HG03135 (cell line): Measurements from ENCODE around the gene SLC34A1.
A peak's percentile ranks its signal among the peaks of the same experiment; 100 is the strongest.

Experiments
- ATAC-seq: cut with Tn5 transposase; IDR thresholded peaks from one replicate; pipeline ENCODE4 v1.9.1; 2021; ENCODE audit warnings: mild to moderate bottlenecking, moderate library complexity; ENCODE audit not compliant: unreplicated experiment

Gene SLC34A1

DNA sequence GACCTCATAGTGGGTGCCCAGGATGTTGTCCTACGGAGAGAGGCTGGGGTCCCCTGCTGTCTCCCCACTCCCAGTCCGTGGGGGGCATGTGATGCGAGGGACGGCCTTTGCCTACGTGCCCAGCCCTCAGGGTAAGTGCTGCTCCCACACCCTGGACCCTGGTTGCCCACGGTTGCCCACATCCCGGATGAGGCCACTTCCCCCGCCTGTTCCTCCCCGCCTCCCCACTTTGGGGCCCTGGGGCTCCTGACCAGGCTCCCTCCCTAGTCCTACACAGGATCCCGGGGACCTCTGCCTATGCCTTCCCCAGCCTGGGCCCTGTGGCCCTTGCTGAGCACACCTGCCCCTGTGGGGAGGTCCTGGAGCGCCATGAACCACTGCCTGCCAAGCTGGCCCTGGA lies 1.5 kb downstream of the SLC34A1 start:
- ATAC-seq, result no peak

DNA sequence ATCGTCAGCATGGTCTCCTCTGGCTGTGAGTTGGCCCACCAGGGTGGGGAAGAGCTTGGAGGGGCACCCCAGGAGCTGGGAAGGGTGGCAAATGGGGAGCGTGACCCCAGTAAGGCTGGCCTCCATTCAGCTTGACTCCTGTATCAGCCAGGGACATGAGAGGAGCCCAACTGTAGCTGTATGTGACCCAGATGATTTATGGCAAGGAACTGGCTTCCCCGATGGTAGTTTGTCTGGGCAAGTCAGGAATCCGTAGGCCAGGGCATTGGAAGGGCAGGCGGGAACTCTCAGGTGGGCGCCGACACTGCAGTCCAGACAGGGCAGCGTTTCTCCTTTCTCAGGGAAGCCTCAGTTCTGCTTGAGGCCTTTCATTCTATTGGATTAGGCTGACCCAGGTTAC lies 2.3 kb downstream of the SLC34A1 start:
- ATAC-seq, result no peak

DNA sequence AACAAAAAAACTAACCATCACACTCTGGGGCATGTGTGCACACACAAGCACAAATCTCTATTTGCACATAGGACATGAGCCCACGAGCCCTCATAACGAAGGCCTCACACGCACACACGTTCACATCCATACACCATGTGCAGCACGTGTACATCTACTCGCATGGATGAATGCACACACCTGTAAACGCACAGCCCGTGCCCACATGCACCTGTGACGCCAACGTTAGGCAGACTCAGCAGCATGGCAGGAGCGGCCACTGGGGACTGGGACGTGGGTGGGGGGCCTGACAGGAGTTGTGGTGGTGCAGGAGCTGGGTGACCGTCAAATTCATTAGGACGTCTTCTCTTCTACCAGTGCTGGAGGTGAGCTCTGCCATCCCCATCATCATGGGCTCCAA lies 3.2 kb downstream of the SLC34A1 start:
- no peak for ATAC-seq

DNA sequence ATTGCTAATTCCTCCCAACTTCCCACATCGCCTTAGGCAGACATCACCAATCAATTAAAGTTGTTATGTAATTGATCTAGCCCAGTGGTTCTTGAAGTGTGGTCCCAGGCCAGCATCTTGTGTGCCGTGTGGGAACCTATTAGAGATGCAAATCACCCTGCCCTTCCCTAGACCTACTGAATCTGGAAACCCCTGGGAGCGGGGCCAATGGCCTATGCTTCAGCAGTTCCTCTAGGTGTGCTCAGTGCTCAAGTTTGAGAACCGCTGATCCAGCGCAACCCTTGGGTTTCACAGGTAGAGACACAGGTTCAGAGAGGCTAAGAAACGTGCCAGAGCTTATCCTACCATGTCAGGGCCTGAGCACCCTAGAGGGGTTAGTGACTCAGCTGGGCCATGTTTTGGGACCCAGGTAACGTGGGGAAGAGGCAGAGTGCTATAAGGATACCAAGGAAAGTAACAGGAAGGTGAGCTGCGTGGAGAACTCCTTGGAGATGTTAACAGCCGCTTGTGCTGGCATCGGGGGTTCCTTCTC lies 4.4 kb downstream of the SLC34A1 start:
- ATAC-seq, result no peak

DNA sequence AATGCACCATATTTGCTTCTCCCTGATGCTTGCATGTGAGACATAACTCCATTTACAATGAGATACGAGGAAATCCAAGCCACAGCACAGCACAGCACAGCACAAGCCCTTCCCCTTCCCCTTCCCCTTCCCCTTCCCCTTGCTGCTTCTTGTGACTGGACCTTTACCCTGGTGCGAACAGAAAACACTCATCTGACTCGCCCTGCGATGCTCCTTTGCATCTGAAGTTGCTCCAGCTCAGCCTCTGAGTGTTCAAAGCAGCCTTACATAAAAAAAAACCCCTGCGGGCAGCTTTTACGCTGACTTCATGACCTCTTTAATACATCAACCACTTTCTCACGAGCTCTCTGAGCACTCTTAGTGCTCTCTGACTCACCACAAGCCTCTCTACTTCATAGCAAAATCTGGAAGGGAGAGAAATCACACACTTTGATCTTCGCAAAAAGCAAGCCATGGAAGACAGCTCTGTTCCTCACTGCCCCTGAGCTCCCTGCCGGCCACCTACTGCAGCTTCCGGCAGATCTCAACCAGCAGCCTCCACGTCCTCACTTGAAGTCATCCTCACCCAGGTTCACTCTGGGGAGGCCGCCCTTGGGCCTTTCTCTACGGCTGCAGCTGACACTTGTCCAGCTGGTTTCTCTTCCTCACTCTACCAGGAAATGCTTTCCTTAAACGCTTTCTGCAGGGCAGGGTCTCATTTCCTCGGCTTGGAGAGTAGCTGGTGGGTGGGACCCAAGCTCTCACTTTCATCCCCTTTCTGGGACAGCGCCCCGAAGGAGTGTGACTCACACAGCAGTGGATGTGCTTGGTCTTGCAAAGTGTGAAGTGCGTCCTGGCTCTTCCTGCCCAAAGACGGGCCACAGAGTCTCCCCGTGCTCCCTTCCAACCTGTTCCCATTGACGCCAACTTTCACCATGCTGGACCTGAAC lies 5.3 kb downstream of the SLC34A1 start:
- no peak for ATAC-seq

DNA sequence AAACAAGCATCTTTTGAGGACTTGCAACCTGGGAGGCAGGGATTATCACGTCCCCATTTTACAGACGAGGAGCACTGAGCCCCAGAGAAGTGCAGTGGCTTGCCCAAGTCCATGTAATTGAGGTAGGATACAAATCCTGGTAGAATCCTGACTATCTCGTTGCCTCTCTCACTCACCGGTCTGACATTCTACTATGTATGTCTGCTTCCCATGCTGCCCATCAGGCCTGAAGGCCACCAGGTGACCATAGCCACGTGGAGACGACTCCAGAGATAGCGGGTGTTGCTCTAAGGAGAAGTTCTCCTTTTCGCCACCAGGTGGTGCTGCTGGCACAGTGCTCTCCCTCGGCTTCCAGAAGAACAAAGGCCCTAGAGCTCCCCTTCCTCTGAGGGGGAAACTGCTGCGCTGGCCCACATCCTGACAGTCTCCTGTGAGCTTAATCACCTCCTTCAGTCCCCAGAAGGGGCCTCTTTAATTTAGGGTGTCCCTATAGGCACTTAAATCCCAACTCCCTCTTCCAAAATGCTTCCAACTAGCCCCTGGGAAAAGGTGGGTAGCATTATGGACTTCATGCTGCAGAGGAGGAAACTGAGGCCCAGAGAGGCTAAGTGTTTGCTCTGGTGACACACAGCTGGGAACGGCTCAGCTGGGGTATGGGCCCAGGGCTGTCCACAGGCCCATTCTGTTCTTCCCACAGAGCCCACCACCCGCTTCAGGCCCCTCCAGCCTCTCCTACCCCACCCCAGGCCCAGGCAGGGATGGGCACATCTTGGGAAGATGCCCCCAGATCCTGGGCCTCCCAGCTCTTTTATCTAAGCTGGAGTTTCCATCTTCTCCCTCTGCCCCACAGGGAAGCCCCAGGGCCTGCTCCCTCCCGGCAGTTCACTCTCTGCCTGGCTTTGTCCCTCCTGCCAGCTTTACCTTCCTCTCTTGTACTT lies 6.4 kb downstream of the SLC34A1 start:
- ATAC-seq, result peak; percentile 67

DNA sequence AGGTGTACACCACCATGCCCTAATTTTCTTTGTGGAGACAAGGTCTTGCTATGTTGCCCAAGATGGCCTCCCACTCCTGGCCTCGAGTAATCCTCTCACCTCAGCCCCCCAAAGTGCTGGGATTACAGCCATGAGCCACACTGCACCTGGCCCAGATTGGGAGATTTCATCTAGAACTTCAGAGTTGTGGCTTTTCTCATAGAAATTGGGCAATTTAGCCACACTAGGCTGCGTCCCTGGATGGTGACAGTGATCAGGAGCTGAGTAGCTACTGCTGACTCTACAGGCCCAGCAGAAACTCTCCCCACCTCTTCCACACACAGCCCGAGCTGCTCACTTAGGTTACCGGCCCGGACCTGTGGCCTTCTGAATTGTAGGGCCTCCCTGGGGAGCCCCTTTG lies 8.5 kb downstream of the SLC34A1 start:
- ATAC-seq, result no peak

DNA sequence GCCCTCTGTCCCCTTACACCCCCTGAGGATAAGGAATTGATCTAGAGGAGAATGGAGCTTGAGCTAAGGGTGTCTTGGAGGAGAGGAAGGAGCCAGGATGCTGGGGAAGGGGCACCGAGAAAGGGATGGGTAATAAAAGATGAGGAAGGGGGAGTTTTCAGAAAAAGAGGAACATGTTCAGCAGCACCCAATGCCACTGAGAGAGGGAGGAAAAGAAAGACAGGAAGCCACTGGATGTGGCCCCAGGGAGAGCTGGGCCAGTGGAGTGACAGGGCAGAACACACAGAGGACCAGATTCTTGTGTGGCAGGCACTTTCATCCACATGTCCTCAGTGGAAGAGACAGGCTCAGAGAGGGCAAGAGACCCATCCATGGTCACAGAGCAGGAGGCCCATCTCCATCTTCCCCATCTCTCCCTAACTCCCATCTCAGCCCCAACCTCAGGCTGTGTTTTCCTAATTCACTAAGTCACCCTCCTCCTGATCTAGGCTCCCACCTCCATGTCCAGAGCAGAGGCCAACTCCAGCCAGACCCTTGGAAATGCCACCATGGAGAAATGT lies 9.1 kb downstream of the SLC34A1 start:
- no peak for ATAC-seq

DNA sequence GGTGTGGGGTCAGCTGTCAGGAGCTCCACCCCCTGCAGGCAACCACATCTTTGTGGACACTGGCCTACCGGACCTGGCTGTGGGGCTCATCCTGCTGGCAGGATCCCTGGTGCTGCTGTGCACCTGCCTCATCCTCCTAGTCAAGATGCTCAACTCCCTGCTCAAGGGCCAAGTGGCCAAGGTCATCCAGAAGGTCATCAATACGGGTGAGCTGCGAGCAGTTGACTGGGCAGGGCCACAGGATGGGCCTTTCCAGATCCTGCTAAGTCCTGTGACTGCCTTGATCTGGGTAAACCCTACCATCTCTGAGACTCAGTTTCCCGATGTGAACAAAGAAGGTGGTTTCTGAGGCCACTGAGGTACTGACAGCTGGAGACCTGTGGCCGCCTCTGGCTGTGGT lies 9.8 kb downstream of the SLC34A1 start:
- no peak for ATAC-seq

DNA sequence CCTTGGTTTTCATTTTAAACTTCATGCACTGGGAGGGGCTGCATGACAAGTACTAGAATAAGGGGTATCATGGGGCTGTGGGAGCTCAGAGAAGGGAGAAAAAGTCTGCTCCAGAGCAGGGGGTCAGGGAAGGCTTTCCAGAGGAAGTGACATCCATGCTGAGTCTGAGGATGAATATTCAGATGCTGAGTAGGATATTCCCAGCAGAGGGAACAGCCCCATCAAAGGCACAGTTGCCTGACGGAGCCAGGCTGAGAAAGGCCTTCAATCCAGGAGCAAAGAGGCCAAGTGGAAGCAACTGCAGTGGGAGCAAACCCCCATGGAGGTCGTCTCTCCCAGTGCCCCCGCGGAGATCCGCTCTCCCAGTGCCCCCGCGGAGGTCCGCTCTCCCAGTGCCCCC lies 11.8 kb downstream of the SLC34A1 start:
- ATAC-seq, result no peak

DNA sequence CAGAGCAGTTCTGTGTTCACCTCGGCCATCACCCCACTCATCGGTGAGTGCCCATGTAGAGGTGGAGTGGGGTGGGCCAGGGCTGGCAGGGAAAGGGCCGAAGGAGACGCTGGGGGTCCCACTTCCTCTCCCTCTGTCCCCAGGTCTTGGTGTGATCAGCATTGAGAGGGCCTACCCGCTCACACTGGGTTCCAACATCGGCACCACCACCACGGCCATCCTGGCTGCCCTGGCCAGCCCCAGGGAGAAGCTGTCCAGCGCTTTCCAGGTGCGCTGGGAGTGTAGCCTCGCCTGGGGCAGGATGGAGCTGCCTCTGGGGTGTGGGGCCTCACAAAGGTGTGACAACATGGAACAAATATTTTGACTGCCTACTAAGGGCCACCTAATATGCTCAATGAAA lies 12.6 kb downstream of the SLC34A1 start:
- no peak for ATAC-seq

DNA sequence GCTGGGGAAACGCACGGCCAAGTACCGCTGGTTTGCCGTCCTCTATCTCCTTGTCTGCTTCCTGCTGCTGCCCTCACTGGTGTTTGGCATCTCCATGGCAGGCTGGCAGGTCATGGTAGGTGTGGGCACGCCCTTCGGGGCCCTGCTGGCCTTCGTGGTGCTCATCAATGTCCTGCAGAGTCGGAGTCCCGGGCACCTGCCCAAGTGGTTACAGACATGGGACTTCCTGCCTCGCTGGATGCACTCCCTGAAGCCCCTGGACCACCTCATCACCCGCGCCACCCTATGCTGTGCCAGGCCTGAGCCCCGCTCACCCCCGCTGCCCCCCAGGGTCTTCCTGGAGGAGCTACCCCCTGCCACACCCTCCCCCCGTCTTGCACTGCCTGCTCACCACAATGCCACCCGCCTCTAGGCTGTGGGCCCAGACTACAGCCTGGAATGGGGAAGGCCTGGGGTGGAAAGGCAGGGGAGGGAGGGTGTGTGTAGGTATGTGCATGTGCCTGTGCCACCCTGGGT lies 13.7 kb downstream of the SLC34A1 start:
- no peak for ATAC-seq

DNA sequence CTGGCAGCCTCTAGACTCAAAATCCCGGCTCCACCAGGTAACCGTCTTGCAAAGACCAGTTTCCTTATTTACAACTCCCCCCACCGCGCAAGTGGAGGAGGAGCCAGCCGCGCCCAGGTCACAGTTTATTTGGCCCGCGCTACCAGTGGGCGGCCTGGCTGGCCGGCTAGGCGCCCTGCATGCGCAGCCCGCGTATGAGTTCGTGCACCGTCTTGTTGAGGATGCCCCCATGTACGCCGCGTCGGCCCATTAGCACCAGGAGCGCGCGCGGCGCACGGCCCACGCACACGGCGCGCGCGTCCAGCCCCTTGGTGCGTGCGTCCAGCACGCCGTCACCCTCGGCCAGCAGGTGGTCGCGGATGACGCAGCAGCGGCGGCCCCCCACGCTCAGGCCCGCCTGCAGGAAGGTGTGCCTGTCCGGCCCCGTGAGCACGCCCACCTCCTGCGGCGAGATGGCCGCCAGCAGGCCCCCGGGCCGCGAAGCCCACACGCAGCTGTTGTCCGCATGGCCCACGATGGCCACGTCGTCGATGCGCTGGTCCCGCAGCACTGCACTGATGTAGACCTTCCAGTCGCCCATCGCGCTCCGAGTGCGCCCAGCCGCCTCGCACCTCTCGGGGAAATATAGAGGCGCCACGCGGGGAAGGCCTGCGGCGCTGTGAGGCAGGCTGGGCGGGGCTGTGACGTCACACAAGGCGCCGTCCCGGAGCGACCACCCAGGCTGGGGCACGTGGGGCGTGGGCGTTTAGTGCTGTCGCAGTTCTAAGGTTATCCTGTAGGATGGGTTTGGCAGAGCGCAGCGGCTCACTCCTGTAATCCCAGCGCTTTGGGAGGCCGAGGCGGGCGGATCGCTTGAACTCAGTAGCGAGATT lies 16.0 kb downstream of the SLC34A1 start, which contains the start of gene PFN3:
TSS of gene PFN3 (minus strand) at position 665 of the 872 bp plus-strand sequence. CDS start at position 580, 85 bp downstream.
- ATAC-seq, result no peak

DNA sequence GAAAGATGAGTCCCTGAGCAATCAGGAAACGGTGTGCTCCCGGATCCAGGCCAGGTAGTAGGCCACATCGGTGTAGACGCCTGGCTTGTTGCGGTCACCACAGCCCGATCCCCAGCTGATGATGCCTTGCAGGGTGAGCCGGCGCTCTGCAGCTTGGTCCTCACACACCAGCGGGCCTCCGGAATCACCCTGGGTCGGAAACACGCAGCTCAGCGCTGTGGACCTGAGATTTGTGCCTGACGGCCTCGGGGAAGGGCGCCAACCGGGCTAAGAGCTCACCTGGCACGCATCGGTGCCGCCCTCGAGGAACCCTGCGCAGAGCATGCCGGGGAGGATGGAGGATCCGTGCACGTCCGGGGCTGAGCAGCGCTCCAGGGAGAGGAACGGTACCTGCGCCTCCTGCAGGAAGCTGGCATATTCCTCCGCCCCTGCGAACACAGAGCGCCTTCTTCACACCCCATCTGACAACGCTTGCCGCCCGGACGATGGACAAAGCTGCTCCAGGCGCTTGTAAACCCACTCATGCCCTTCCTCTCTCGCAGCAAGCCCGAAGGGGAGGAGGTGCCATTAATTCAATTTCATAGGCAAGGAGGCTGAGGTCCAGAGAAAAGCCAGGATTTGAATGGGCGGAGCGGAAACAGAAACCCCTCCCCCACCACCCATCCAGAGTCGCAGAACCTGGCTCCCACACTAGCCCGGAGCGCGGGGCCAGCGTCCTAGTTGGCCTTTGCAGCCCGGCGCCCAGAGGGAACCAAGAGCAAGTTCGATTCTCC lies 18.2 kb downstream of the SLC34A1 start:
- ATAC-seq, result no peak

DNA sequence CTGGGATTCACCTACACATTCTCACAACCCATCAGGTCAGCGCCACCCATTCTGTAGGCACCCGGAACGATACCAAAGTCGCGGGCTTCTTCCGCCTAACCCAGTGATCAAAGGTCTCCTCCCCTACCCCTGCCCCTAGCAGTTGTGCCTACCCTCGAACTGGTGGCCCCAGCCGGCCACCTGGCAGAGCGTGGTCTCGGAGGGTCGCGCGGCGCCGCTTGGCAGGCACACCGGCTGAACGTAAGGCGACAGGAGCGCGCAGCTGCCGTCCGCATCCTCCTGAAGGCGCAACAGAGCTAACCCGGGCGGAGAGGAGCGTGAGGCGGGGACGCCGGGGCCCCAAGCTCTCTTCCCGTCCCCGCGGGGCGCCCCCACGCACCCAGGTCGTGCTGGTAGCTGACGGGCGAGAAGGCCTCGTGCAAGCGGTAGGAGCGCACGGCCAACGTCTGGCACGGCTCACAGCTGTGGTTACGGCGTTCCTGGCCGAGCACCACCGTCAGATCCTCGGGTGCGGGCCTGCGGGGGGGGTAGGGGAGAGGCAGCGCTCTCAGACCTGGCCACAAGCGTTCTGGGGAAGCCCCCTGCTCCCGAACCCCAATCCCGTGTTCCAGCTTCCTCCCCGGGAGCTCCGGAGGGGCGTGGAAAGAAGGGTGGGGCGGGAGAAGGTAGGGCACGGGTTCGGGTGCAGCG lies 19.0 kb downstream of the SLC34A1 start:
- ATAC-seq, result peak; percentile 21

DNA sequence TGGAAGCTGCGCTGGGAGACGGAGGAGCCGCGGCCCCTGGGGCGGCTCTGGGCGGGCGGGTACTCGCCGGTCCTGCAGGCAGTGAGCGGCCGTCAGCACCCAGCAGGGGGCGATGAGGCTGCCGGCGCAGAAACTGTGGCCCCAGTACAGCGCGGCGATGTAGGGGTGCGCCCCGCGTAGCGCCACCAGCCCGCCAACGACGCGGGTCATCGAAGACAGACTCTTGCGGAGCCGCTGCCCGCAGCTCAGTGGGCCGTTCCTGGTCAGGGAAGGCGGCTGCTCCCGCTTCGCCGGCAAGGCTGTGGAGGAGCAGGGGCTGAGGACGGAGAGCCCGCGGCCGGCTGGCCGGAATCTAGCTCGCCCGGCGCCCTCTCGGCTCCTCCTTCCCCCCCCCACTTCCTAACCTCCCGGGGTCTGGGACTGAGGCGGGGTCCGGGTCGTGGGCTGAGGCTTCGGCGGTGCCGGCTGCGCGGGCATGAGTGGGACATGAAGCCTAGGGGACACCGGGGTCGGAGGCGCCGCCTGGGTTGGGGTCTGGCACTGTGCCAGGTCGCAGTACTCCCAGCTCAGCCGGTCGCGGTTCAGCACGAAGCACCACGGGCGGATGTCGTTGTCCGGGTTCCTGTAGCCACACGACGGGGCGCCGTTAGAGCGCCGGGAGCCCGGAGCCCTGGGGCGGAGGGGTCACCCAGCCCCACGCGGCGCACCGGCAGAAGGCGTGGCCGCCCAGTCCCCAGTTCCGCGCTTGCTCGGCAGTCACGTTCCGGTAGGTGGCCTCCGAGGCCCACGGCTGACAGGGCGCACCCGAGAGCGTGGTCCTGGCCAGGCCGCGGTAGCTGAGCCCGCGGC lies 19.8 kb downstream of the SLC34A1 start:
- peak; percentile 74 for ATAC-seq

DNA sequence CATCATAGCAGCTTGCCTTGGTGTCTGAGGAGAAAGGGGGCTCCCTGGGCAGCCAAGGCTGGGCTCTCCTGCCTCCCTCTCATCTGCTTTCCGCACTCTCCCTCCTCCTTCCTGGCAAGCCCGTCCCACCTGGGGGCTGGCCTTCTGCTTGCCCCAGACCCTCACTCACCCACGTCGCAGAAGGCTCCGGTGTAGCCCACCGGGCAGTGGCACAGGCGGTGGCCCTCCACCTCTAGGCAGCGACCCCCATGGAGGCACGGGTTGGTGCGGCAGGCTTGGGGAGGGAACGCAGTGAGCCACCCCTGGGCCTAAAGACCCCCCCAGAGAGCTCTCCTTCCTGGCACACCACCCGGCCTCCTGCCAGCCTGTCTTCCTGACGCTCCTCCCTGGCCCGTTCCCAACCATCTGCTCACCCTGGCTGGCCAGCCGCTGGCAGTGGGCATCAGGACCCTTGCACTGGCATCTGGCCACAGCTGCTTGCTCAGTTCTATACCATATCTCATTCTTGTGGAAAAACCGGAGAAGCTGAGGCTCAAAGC lies 20.5 kb downstream of the SLC34A1 start:
- no peak for ATAC-seq
